ENCODE results near the gene GAS1.

DNA sequence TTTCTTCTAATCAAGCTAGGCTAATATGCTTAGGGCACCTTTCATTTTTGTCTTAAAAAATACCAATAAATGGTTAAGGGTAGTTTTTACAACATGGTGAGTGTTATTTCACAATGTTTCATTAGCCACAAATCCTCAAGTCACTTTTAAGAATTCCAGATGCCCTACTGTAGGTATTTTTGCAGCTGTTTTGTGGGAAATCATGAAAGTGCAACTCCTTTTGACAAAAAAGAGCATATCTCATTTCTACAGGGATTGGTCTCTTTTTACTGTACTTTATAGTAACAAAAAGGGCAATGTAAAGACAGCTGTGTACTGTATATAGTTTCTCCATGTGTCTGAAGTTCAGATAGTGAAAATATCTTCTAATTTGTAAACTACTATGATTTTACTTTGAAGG, 28.3 kb upstream of the GAS1 start:
- TF ChIP-seq, protein P1, sequence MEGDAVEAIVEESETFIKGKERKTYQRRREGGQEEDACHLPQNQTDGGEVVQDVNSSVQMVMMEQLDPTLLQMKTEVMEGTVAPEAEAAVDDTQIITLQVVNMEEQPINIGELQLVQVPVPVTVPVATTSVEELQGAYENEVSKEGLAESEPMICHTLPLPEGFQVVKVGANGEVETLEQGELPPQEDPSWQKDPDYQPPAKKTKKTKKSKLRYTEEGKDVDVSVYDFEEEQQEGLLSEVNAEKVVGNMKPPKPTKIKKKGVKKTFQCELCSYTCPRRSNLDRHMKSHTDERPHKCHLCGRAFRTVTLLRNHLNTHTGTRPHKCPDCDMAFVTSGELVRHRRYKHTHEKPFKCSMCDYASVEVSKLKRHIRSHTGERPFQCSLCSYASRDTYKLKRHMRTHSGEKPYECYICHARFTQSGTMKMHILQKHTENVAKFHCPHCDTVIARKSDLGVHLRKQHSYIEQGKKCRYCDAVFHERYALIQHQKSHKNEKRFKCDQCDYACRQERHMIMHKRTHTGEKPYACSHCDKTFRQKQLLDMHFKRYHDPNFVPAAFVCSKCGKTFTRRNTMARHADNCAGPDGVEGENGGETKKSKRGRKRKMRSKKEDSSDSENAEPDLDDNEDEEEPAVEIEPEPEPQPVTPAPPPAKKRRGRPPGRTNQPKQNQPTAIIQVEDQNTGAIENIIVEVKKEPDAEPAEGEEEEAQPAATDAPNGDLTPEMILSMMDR (optimal IDR thresholded peaks at IDR 0.05 in 1 of 3, IDR thresholded peaks at IDR 0.05 in 1 of 3, conservative IDR thresholded peaks at IDR 0.05 in 1 of 3; ENCODE audit: extremely low read depth in 1 of 3, insufficient read depth in 2 of 3, low read length in 3 of 3): no peak
- no peak for TF ChIP-seq EZH2 (IDR thresholded peaks at IDR 0.05; ENCODE audit: low read length)
